Left lung (tissue), 10 donors: ENCODE data around the gene INTS1. TPM values are rescaled to one million over a fixed set of nuclear protein-coding genes. Genes with fewer than 3 reads are reported as not detected.
"Not testable (repeated sequence)": the region's sequence is repeated elsewhere in the genome, so short reads cannot be mapped to it uniquely, and the experiment has no call there.

ENCODE experiments used
- ATAC-seq: fragments of 200-7000 bp; cut with Tn5 transposase; one replicate; pipeline ENCODE4 v1.9.1; 2020; ENCODE audit warnings: moderate library complexity
- DNase-seq, 4 donors: peaks; one replicate each; pipeline ENCODE4 v3.0.0-alpha.2; 2013 to 2020
- H3K27ac ChIP-seq, 2 donors: fragments of 200-600 bp; sonication (generic) in 1 of 2; one replicate each; pipeline versions ENCODE4 v1.5.0 to v1.8.0; 2020 to 2021
- H3K27me3 ChIP-seq, 2 donors: fragments of 200-600 bp; sonication (generic) in 1 of 2; one replicate each; pipeline versions ENCODE4 v1.5.0 to v1.8.0; 2020 to 2021
- H3K36me3 ChIP-seq, 2 donors: fragments of 200-600 bp; sonication (generic) in 1 of 2; one replicate each; pipeline versions ENCODE4 v1.5.0 to v1.8.0; 2020 to 2021
- H3K4me1 ChIP-seq, 2 donors: fragments of 200-600 bp; one replicate each; pipeline ENCODE4 v1.8.0; 2021
- H3K4me3 ChIP-seq, 2 donors: fragments of 200-600 bp; sonication (generic) in 1 of 2; one replicate each; pipeline versions ENCODE4 v1.5.0 to v1.8.0; 2020 to 2021; ENCODE audit warnings: mild to moderate bottlenecking in 1 of 2
- H3K9me3 ChIP-seq, 2 donors: fragments of 200-600 bp; sonication (generic) in 1 of 2; one replicate each; pipeline versions ENCODE4 v1.5.0 to v1.8.0; 2020 to 2021
- intact Hi-C, 2 donors: fragments of 100-400 bp; cut with DNase I; formaldehyde crosslinking; loops; one replicate each; pipeline versions ENCODE4 v1.11.2 to v1.14.2; 2022
- polyA plus RNA-seq, 6 donors: library from polyadenylated mRNA; unstranded; fragments of 120-200 nt; gene quantifications; one replicate each; pipeline ENCODE4 v1.2.1, GENCODE V29; 2013; ENCODE audit not compliant: insufficient read length in 6 of 6
- total RNA-seq, 2 donors: library from RNA; stranded (reverse); fragmentation: NEBNext Ultra II Directional; extraction: Animal tissue kit (Norgen Biotek cat#: 25700); gene quantifications; one replicate each; pipeline ENCODE4 v1.2.1, GENCODE V29; 2021
- TF ChIP-seq, protein P1 (sequence below), 2 donors: fragments of 200-600 bp; sonication (generic) in 1 of 2; IDR thresholded peaks; one replicate each; pipeline versions ENCODE4 v1.5.0 to v1.8.0; 2021; ENCODE audit warnings: antibody characterized with exemption in 2 of 2
- donor health status: DM: no; HTN: yes; CAD: no.
- donor health status: DM: no; HTN: no; CAD: no.

INTS1 gene
- total and polyA plus RNA-seq, 8 donors, result 51.3 to 80.9 (median 61.6) TPM

DNA sequence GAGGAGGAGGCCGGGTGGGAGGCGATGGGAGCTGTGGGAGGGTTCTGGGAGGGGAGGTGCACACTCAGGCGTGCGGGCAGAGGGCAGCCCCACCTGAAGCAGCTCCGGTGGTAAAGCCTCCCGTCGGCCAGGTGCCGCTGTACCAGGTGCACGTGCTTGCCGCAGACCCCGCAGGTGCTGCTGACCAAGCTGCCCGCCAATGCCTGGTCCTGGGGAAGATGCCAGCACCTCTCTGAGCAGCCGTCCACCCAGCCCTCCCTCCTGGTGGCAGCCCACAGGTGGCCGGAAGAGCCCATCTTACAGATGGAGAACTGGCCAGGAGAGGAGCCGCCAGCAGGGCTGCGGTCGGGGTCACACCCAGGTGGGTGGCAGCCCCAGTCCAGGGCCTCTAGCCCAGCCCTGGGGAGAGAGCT, 57.6 kb downstream of the INTS1 start:
- Histone ChIP-seq H3K27ac (no peak overlapping the region), H3K9me3 (no peaks in the 10 kb centered on the region), H3K36me3 (peaks cover 0 to 58% of the 10 kb centered on the region in 2 donors), H3K4me1 (peaks cover 0 to 4% of the 10 kb centered on the region in 2 donors), H3K4me3 (no peak overlapping the region), H3K27me3 (no peaks in the 10 kb centered on the region)
- DNase-seq (no peak), ATAC-seq (no peak)
- TF ChIP-seq, protein P1, sequence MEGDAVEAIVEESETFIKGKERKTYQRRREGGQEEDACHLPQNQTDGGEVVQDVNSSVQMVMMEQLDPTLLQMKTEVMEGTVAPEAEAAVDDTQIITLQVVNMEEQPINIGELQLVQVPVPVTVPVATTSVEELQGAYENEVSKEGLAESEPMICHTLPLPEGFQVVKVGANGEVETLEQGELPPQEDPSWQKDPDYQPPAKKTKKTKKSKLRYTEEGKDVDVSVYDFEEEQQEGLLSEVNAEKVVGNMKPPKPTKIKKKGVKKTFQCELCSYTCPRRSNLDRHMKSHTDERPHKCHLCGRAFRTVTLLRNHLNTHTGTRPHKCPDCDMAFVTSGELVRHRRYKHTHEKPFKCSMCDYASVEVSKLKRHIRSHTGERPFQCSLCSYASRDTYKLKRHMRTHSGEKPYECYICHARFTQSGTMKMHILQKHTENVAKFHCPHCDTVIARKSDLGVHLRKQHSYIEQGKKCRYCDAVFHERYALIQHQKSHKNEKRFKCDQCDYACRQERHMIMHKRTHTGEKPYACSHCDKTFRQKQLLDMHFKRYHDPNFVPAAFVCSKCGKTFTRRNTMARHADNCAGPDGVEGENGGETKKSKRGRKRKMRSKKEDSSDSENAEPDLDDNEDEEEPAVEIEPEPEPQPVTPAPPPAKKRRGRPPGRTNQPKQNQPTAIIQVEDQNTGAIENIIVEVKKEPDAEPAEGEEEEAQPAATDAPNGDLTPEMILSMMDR (IDR thresholded peaks at IDR 0.05), result no peak
- intact Hi-C loops, result no loop called here

DNA sequence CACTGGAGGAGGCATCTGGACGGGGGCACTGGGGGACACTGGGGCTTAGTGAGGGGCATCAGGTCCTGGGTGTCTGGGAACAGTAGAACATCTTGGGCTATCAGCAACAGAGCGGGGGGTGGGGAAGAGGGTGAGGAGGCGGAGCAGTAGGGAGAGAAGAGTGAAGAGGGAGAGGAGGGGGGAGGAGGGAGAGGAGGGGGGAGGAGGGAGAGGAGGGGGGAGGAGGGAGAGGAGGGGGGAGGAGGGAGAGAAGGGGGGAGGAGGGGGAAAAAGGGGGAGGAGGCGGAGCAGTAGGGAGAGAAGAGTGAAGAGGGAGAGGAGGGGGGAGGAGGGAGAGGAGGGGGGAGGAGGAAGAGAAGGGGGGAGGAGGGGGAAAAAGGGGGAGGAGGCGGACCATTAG, 58.2 kb downstream of the INTS1 start:
- not testable (repeated sequence) for H3K27me3 ChIP-seq, ATAC-seq

DNA sequence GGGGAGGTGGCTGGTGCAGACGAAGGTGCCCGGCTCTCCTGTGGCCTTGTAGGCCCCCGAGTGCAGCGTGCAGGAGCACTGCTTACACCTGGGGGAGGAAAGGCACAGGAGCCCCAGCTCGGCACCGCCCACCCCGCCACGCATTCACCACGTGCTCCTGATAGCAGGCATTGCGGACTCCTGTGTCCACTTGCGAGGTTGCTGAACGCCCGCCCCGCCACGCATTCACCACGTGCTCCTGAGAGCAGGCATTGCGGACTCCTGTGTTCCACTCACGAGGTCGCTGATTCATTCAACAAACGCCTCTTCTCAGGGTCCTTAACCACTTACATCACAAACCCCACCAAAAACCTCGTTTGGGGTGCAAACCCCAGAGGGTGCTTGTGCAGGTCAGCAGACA, 58.8 kb downstream of the INTS1 start:
- Histone ChIP-seq H3K27ac (no peak overlapping the region), H3K27me3 (no peaks in the 10 kb centered on the region), H3K36me3 (peaks cover 0 to 65% of the 10 kb centered on the region in 2 donors), H3K9me3 (no peaks in the 10 kb centered on the region), H3K4me3 (no peak overlapping the region), H3K4me1 (peaks cover 0 to 4% of the 10 kb centered on the region in 2 donors)
- ATAC-seq, result no peak
- DNase-seq, result no peak
- TF ChIP-seq, protein P1 (IDR thresholded peaks at IDR 0.05), result no peak
- intact Hi-C loops, result no loop called here

More for the DNA sequence above, 58.2 kb downstream of the INTS1 start:
- H3K4me3 ChIP-seq, H3K9me3 ChIP-seq, DNase-seq, H3K27ac ChIP-seq, H3K4me1 ChIP-seq, intact Hi-C loops: not testable (repeated sequence)
- peaks cover 0 to 64% of the 10 kb centered on the region in 2 donors for H3K36me3 ChIP-seq

DNA sequence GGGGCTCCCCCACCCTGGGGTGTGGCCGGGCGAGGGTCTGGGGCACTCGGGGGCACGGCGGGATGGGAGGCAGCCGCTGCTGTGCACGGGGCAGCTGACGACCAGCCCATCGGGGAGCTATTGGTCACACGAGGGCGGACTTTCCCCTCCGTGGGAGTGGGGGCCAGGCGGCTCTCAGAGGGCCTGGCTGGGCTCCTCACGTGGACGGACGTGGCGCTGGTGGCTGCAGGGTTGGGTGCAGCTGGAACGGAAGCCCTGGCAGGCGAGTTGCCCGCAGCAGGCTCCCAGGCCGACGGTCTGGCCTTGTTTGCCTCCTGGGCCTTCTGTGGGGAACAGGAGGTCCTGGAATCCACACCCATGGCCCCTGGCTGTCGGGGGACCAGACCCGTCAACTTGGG, 59.3 kb downstream of the INTS1 start:
- no peak for DNase-seq
- Histone ChIP-seq H3K4me3 (no peak overlapping the region), H3K4me1 (peaks cover 0 to 4% of the 10 kb centered on the region in 2 donors), H3K27me3 (no peaks in the 10 kb centered on the region), H3K9me3 (no peaks in the 10 kb centered on the region), H3K27ac (no peak overlapping the region), H3K36me3 (peaks cover 0 to 65% of the 10 kb centered on the region in 2 donors)
- intact Hi-C loops, result no loop called here
- no peak for ATAC-seq
- TF ChIP-seq, protein P1 (IDR thresholded peaks at IDR 0.05), result no peak

DNA sequence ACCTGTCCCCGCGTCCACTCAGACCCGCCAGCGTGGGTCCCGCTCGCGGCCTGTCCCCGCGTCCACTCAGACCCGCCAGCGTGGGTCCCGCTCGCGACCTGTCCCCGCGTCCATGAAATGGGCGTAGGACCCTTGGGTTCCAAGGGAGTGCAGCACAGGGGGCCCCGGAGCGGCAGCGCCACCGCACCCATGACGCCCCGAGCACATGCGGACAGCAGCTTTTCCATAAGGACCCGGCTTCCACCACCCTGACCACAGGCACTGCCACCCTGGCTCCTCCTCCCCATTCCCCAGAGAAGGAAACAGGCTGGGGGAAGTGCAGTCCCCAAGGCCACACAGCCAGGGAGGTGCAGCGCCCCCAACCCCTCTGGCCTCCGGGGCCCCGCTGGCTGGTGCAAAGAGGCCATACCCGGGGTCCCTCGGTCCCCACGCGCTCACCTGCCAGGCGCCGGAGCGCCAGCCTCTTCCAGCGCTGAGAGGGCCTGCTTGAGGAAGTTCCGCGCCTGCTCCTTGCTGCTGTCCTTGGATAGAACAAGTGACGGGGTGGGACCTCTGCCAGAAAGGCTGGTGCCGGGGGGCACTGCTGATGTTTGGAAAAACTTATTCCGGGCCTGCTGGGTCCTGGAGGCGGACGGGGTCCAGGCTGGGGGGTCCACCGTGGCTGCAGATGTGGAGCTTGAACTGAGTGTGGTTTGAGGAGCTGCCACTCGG, 59.8 kb downstream of the INTS1 start:
- peaks cover 0 to 61% of the 10 kb centered on the region in 2 donors for H3K36me3 ChIP-seq
- H3K4me3 ChIP-seq, result no peak overlapping the region
- ATAC-seq (no peak), DNase-seq (no peak)
- H3K27me3 ChIP-seq, result no peaks in the 10 kb centered on the region
- TF ChIP-seq, protein P1 (IDR thresholded peaks at IDR 0.05), result no peak
- no peak overlapping the region for H3K27ac ChIP-seq
- H3K9me3 ChIP-seq, result no peaks in the 10 kb centered on the region
- intact Hi-C loops, result no loop called here
- peaks cover 0 to 4% of the 10 kb centered on the region in 2 donors for H3K4me1 ChIP-seq

DNA sequence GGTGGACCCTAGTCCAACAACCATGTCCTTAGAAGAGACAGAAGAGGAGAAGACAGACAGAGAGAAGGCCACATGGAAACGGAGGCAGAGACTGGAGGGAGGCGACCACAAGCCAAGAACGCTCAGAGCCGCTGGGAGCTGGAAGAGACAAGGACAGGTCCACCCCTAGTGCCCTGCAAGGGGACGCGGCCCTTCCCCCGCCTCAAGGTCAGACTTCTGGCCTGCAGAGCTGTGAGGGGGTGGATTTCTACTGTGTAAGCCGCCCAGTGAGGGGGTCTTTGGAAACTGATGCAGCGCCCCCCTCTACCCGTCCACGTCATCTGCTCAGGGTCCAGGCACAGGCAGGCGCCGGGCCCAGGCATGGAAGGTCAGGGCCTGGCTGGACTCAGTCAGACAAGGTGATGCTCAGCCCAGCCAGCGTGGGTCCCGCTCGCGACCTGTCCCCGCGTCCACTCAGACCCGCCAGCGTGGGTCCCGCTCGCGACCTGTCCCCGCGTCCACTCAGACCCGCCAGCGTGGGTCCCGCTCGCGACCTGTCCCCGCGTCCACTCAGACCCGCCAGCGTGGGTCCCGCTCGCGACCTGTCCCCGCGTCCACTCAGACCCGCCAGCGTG, 60.5 kb downstream of the INTS1 start:
- intact Hi-C loops, H3K27ac ChIP-seq, ATAC-seq, H3K4me3 ChIP-seq, H3K4me1 ChIP-seq, H3K27me3 ChIP-seq, DNase-seq, H3K9me3 ChIP-seq: not testable (repeated sequence)
- H3K36me3 ChIP-seq, result peaks cover 0 to 57% of the 10 kb centered on the region in 2 donors
